Pancreas (tissue), 10 donors: ENCODE data around the gene IFIT2. TPM values are rescaled to one million over a fixed set of nuclear protein-coding genes. Genes with fewer than 3 reads are reported as not detected.

ENCODE experiments used
- ATAC-seq, 4 donors: fragments of 200-7000 bp; cut with Tn5 transposase; one replicate each; pipeline versions ENCODE4 v1.8.0 to v1.9.1; 2020; ENCODE audit warnings: mild to moderate bottlenecking in 4 of 4, moderate library complexity in 4 of 4
- DNase-seq, 6 donors: peaks; one replicate each; pipeline ENCODE4 v3.0.0-alpha.2; 2020
- FAIRE-seq: peaks from 2 replicates; lab custom pipeline; 2012; peaks lifted over from hg19 to GRCh38; lab: Jason Lieb, UNC
- H3K27ac ChIP-seq, 4 donors: fragments of 200-600 bp; sonication (generic); 1 replicate in 3 of 4; 2 replicates in 1 of 4; pipeline versions ENCODE4 v1.5.0 to v1.8.0; 2020
- H3K27me3 ChIP-seq, 4 donors: fragments of 200-600 bp; one replicate each; pipeline ENCODE4 v1.8.0; 2021
- H3K36me3 ChIP-seq, 3 donors: fragments of 200-600 bp; sonication (generic) in 1 of 3; one replicate each; pipeline versions ENCODE4 v1.5.0 to v1.8.0; 2020 to 2021
- H3K4me1 ChIP-seq, 3 donors: fragments of 200-600 bp; one replicate each; pipeline ENCODE4 v1.8.0; 2021
- H3K4me3 ChIP-seq, 4 donors: fragments of 200-600 bp; sonication (generic) in 2 of 4; one replicate each; pipeline versions ENCODE4 v1.5.0 to v1.8.0; 2020 to 2021
- H3K9me3 ChIP-seq, 4 donors: fragments of 200-600 bp; one replicate each; pipeline ENCODE4 v1.8.0; 2021
- CTCF ChIP-seq, 4 donors: fragments of 200-600 bp; sonication (generic) in 3 of 4; IDR thresholded peaks; one replicate each; pipeline versions ENCODE4 v1.5.0 to v1.8.0; 2021; ENCODE audit warnings: antibody characterized with exemption in 4 of 4
- WGBS, 2 donors: extraction: QIAGEN DNeasy Blood & Tissue Kit; methylation state at CpG; one replicate each; pipeline ENCODE4 v1.1.7; 2013; 5-methylcytosine and 5-hydroxymethylcytosine counted together
- intact Hi-C, 3 donors: fragments of 100-400 bp; cut with DNase I; formaldehyde crosslinking; loops; one replicate each; pipeline versions ENCODE4 v1.11.1 to v1.14.2; 2022
- polyA plus RNA-seq, 2 donors: library from polyadenylated mRNA; stranded (reverse); fragments of 200-250 nt; gene quantifications; one replicate each; pipeline ENCODE4 v1.2.3, GENCODE V29; 2013
- total RNA-seq, 6 donors: library from RNA; stranded (reverse); fragmentation: NEBNext Ultra II Directional in 4 of 6; extraction: Animal tissue kit (Norgen Biotek cat#: 25700) in 4 of 6; gene quantifications; one replicate each; pipeline versions ENCODE4 v1.2.1 to v1.2.4, GENCODE V29; 2021 to 2023
- donor health status: healthy with polysubstance abuse.
- donor health status: DM: no; HTN: no; CAD: no; lungs with moderate emphysema.
- donor health status: DM: no; HTN: no; CAD: no.
- donor health status: control.
- donor health status: control.
- donor health status: Bipolar disorder and iron deficiency.
- donor health status: DM: yes; HTN: yes; CAD: no.
- donor health status: DM: no; HTN: no; CAD: no.
- donor health status: DM: no; HTN: no; CAD: no.
- donor health status: DM: yes; HTN: yes; CAD: no.

The IFIT2 gene
- total and polyA plus RNA-seq, 8 donors, result 1.3 to 7.5 (median 1.6) TPM

- Histone ChIP-seq H3K4me3 (no peak overlapping the region), H3K9me3 (no peaks in the 10 kb centered on the region), H3K27me3 (no peaks in the 10 kb centered on the region), H3K36me3 (peaks cover 0 to 4% (median 0%) of the 10 kb centered on the region in 3 donors), H3K27ac (no peak overlapping the region), H3K4me1 (peaks cover 0 to 14% (median 0%) of the 10 kb centered on the region in 3 donors)
- no peak for FAIRE-seq
- no peak for DNase-seq
- intact Hi-C loops, result no loop called here
- 93% methylated on average over 3 of the region's 3 CpGs for WGBS, 2 donors
- no peak for ATAC-seq
- TF ChIP-seq CTCF (IDR thresholded peaks at IDR 0.05), result no peak
These were observed 33.4 kb downstream of the IFIT2 start for GRCh38 chr10:89335226-89335625.

DNA sequence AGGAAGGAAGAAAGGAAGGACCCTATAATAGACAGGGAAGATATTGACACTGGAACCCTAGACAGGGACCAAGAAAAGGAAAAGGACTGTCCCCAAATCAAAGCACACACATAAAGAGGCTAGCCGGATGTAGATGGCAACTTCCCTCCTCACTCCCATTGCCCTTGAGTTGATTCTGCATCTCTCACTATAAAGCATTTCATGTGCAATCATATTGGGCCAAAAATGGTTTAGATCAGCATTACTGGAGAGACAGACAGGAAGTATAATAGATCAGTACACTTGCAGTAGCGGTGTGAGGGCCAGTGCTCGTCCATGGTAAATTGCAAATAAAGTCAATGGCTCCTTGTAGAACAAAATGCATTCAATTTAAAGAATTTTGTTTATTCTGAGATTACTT lies 34.4 kb downstream of the IFIT2 start:
- Histone ChIP-seq H3K27me3 (no peaks in the 10 kb centered on the region), H3K36me3 (peaks cover 0 to 4% (median 0%) of the 10 kb centered on the region in 3 donors), H3K4me1 (peaks cover 0 to 14% (median 0%) of the 10 kb centered on the region in 3 donors), H3K9me3 (no peaks in the 10 kb centered on the region), H3K4me3 (no peak overlapping the region), H3K27ac (no peak overlapping the region)
- DNase-seq (no peak), ATAC-seq (no peak), FAIRE-seq (no peak)
- 90 to 93% methylated on average over 3 of the region's 3 CpGs for WGBS, 2 donors
- no peak for TF ChIP-seq CTCF (IDR thresholded peaks at IDR 0.05)
- intact Hi-C loops, result no loop called here

DNA sequence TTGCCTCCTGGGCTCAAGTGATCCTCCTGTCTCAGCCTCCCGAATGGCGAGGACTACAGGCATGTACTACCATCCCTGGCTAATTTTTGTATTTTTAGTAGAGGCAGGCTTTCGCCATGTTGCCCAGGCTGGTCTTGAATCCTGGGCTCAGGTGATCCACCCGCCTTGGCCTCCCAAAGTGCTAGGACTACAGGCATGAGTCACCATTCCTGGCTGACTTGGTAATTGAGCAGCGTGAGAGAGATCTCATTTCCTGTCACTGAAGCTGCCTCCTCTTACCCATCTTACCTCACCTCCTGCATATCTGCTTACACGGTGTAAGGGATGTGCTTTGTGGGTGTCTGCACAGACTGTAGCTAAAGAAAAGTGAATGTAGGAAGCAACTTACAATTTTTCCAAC lies 35.6 kb downstream of the IFIT2 start:
- Histone ChIP-seq H3K4me1 (peaks cover 0 to 14% (median 0%) of the 10 kb centered on the region in 3 donors), H3K36me3 (peaks cover 0 to 4% (median 0%) of the 10 kb centered on the region in 3 donors), H3K9me3 (no peaks in the 10 kb centered on the region), H3K27me3 (no peaks in the 10 kb centered on the region), H3K27ac (no peak overlapping the region), H3K4me3 (no peak overlapping the region)
- ATAC-seq (no peak), DNase-seq (no peak), FAIRE-seq (no peak)
- WGBS, 2 donors, result 92 to 94% methylated on average over 6 of the region's 6 CpGs
- TF ChIP-seq CTCF (IDR thresholded peaks at IDR 0.05), result no peak
- intact Hi-C loops, result no loop called here

DNA sequence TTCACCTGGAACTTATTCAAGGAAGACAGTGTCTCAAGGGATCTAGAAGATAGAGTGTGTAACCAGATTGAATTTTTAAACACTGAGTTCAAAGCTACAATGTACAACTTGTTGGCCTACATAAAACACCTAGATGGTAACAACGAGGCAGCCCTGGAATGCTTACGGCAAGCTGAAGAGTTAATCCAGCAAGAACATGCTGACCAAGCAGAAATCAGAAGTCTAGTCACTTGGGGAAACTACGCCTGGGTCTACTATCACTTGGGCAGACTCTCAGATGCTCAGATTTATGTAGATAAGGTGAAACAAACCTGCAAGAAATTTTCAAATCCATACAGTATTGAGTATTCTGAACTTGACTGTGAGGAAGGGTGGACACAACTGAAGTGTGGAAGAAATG lies 36.9 kb downstream of the IFIT2 start:
- FAIRE-seq (no peak), DNase-seq (no peak), ATAC-seq (no peak)
- intact Hi-C loops, result no loop called here
- Histone ChIP-seq H3K4me3 (no peak overlapping the region), H3K36me3 (peaks cover 0 to 4% (median 0%) of the 10 kb centered on the region in 3 donors), H3K27me3 (no peaks in the 10 kb centered on the region), H3K4me1 (peaks cover 0 to 4% (median 0%) of the 10 kb centered on the region in 3 donors), H3K9me3 (no peaks in the 10 kb centered on the region), H3K27ac (no peak overlapping the region)
- 94 to 96% methylated on average over 3 of the region's 3 CpGs for WGBS, 2 donors
- no peak for TF ChIP-seq CTCF (IDR thresholded peaks at IDR 0.05)

GRCh38 chr10:89339875-89340274 lies 38.0 kb downstream of the IFIT2 start:
- WGBS, 2 donors, result 94 to 96% methylated on average over 4 of the region's 4 CpGs
- TF ChIP-seq CTCF (IDR thresholded peaks at IDR 0.05), result no peak
- intact Hi-C loops, result no loop called here
- Histone ChIP-seq H3K27me3 (no peaks in the 10 kb centered on the region), H3K36me3 (peaks cover 0 to 4% (median 0%) of the 10 kb centered on the region in 3 donors), H3K4me1 (no peaks in the 10 kb centered on the region), H3K9me3 (no peaks in the 10 kb centered on the region), H3K27ac (no peak overlapping the region), H3K4me3 (no peak overlapping the region)
- ATAC-seq, result no peak
- DNase-seq, result no peak
- FAIRE-seq, result no peak
